CD4-positive, alpha-beta T cell treated with Interleukin-6 at 100 ng/mL for 8 hours (primary cell): ENCODE measurements around the gene KICS2.
A peak's percentile ranks its signal among the peaks of the same experiment; 100 is the strongest.
"Not testable (repeated sequence)": the region's sequence is repeated elsewhere in the genome, so short reads cannot be mapped to it uniquely, and the experiment has no call there.

ENCODE experiments used
- DNase-seq: peaks from one replicate; pipeline ENCODE4 v3.0.0-alpha.2; 2020; ENCODE audit warnings: mixed read lengths, low spot score

The KICS2 gene

DNA sequence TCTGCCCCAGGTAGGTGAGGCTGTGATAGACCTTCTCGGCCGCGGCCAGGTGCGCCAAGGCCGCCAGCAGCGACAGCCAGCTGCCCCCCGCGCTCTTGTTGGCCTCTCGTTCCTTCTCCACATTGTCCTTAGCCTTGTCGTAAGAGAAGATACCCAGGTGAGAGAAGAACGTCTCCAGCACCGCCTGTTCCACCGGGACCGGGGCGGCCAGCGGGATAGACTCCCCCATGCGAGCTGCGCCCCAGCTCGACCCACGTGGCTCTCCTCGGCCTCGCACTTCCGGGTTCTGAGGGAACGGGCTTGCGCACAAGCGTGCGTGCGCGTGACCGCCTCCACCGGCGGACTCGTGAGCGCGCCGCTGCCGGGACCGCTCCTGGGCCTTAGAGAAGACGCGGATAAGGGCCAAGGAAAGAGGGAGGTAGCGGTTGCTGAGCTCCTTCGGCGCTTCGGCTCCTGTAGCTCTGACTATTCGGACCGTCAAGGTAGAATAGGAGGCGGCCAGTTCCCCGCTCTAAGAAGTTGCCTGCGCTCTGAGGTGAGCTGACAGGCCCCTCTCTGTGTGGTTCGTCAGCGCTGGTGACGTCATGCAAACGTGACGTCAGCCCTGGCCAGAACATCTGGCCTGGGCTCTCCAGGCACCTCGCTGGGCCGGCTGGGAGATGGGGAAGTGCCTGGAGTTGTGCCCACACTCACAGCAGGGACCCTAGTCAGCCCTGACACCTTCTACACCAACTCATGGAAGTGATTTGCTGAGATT, at the start of gene KICS2:
TSS of gene KICS2 (minus strand) at position 288 of the 757 bp plus-strand sequence. CDS start at position 229, 59 bp downstream.
- DNase-seq: peak; percentile 89

DNA sequence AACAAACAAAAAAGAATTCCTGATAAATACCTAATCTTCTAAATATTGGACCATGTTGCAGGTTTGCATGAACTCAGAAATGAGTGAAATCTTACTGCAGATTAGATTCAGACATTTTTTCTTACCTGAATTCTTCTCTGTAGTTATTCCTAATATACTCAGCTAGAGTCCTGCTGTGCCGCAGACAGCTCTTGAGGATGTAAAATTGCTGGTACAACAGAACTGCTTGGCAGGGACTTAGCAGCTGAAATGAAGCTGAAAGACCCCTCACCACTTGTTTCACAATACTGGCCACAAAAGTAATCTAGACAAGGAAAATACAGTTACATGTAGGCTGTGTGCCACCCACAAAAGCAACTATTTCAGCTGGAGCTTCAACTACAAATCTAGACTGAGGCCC, 48.3 kb upstream of the KICS2 start:
- DNase-seq: no peak

DNA sequence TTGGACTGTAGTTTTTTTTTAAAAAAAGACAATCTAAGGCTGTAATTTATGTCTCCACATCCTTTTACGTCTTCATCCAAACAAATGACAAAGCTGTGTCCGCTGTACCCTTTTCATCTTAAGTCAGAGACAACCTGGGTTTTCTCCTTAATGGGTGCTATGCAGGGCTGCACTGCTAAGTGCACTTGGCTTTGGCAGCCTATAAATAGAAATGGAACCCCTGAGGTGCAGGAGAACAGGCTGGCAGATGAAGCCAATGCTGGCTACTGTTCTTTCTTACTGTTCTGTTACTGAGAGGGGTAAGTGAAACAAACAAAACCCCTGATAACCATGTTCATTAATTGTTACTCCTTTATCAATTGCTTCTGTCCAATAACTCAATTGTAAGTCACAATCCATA, 47.1 kb upstream of the KICS2 start:
- no peak for DNase-seq

DNA sequence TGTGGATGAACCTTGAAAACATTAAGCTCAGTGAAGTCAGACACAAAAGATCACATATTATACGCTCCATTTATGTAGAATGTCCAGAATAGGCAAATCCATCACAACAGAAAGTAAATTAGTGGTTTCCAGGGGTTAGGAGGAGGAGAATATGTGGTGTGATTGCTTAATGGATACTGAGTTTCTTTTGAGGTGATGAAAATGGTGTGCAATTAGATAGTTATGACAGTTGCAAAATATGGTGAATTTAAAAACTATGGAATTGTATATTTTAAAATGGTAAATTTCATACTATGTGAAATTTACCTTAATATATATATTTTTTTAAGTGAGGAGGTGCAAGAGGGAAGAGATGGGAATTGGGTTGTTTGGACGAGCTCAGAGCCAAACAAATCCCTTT, 46.3 kb upstream of the KICS2 start:
- no peak for DNase-seq

DNA sequence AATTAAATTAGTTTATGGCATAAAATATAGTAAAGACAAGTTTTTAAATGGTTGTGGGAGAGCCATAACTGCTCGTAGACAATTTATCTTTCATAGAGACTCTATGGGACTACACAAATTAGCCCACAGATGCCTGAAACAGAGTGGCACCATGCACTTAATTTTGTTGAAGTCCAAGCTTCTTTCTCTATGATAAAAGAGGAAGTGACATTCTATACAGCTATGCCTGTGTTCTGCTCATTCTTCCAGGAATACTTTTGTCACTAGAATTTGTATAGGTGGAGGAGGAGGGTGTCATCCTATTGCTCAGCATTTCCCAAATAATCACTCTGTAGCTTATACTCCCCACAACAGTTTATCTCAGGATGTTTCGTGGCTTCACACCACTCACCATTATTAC, 43.7 kb upstream of the KICS2 start:
- no peak for DNase-seq

DNA sequence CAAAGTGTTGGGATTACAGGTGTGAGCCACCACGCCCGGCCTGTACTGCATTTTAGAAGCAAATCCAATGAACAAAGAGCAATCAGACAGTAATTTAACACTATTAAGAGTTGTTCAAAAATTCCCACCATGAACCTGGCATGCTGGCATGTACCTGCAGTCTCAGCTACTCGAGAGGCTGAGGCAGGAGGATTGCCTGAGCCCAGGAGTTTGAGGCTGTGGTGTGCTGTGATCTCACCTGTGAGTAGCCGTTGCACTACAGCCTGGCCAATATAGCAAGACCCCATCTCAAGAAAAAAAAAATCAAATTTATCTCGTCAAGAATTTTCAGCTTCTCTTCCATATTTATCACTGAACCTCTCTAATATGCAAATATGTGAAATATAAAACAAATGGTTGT, 39.7 kb upstream of the KICS2 start:
- DNase-seq: no peak

DNA sequence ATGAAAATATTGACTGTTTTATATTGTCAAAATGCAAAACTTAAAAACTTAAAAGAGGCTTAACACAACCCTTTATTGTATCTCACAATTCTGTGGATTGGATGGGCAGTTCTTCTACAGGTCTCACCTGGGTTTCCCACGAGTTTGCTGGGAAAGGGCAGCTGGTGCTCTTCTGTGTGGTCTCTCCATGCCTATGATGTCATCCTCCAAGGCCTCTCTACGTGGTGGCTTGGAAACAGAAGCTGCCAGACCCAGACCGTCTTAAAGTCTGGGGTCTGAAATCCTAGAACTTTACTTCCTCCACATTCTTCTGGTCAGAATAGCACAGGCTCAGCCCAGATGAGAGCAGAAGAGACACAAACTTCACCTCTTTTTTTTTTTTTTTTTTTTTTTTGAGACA, 36.5 kb upstream of the KICS2 start:
- DNase-seq: no peak

DNA sequence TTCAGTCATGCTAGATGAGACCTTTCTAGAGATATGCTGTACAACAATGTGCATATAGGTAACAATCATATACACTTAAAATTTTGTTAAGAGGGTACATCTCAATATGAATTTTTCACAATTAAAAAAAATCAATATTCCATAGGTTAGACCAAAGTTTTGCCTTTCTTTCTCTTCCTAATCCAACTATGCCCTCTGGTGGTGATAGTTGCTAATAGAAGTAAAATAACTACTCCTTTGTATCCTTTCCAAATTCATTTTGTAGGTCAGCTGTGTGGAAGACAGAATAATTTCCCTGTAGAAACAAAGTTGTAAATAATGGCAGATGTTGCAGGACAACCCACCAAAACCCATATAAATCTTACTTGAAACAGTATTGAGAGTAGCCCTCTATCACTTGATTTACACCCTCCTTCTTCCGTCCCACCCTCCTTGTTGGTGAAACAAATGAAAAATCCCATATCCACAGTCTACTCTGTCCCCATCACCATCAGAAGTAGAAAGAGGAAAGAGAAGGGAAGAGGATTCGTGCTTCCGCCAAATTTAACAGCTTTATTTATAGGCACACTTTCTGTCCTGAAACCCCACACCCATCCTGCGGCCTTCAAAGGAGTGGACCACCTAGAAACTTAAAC, 34.2 kb upstream of the KICS2 start:
- peak; percentile 50 for DNase-seq

DNA sequence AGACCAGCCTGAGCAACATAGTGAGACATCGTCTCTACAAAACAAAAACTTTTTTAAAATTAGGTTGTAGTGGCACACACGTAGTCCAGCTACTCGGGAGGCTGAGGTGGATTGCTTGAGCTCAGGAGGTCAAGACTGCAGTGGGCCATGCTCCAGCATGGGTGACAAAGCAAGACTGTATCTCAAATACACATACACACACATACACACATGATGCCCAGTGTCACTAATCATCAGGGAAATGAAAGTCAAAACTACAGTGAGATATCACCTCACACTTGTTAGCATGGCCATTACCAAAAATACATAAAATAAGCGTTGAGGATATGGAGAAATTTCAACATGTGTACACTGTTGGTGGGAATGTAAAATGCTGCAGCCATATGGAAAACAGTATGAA, 33.2 kb upstream of the KICS2 start:
- DNase-seq: no peak

DNA sequence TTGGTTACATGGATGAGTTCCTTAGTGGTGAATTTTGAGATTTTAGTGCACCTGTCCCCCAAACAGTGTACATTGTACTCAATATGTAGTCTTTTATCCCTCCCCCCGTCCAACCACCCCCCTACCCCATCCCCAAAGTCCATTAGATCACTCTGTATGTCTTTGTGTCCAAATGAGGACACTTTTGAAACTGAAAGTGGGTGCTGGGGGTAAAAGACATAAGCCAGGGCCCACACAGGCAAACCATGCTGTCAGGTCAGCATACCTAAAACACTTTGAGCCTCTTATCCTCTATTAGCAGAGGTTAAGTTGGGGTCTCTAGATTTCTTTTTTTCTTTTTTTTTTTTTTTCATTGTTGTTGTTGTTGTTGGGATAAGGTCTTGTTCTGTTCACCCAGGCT, 31.3 kb upstream of the KICS2 start:
- DNase-seq: no peak

DNA sequence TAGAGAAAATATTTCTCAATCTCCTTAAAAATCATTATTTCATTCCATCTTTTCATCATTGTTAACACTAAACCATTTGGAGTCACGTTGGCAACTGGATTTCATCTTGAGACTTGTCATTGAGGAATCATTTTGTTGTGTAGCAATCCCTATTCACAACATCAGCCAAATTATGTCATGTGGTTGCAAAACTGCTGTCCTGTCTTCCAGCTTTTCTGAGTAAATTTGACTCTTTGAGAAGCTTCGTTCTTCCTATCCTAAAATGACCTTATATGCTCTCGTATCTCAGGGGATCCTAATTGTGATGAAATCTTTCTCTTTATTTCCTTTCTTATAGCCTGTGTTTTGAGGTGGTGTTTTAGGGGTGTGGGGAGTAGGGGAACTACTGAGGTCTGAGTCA, 30.6 kb upstream of the KICS2 start:
- no peak for DNase-seq

DNA sequence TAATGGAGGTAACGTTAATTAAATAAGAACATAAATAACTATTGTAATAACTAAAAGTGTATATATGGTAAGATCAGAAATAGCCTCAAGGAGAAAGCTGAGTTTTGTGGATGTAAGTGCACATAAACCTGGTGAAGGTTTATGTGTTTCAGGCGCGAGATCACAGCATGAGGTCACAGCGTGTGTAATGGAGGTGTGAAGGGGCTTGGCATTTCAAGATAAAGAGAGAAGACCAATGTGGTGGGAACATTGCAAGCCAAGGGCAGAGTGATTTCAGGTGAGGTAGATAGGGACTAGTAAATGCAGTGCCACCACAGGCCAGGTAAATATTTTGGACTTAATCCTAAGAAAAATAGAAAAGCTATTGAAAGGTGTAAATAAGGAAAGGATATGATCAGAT, 21.7 kb upstream of the KICS2 start:
- DNase-seq: no peak

DNA sequence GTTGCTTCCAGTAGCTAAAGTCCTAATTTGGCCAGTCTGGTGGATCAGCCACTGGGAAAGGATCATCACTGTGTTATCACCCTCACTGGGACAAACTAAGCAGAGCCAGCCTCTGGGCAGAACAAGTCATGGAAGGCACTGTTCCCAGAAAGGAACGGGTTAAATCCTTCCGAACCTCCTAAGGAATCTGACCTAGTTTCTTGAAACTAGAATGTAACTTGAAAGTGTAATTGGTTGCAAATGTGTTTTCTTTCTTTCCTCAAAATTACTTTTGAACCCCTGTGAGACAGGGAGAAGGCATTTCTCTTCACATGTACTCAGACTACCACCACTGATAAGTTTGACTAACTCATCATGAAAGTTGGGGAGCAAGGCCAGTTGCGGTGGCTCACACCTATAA, 18.7 kb upstream of the KICS2 start:
- DNase-seq: no peak

DNA sequence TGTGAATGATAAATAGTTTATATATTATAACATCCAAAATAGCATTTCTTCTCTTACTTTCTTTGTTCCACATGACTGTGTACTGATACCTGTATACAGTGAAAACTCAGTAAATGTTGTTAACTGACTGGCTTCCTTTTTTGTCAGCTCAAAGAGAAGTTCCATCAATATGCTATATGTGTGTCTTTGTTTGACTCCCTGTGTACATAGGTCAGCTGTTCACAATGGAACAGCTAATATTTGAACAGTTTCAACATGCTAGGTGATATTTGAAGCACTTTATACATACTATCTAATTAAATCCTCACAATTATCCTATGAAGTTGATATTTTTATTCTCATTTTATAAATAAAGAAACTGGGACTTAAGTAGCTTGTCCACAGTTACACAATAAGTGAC, 15.3 kb upstream of the KICS2 start:
- DNase-seq: no peak

DNA sequence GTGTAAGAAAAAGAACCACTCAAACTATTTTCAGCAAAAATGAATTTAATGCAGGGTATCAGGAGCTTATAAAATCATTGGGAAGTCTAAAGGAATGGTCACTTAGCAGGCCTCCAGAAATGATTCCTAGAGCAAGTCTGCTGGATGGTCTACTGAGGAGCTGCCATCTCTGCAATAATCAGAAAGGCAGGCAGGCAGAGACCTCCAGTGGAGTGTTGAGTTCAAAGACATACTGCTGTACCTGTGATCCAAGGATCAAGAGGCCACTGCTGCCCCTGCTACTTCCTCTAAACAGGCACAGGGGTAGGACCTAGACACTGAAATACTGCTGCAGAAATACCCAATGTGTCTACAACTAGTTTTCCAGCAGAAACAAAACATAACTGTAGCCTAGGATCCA, 14.5 kb upstream of the KICS2 start:
- no peak for DNase-seq

DNA sequence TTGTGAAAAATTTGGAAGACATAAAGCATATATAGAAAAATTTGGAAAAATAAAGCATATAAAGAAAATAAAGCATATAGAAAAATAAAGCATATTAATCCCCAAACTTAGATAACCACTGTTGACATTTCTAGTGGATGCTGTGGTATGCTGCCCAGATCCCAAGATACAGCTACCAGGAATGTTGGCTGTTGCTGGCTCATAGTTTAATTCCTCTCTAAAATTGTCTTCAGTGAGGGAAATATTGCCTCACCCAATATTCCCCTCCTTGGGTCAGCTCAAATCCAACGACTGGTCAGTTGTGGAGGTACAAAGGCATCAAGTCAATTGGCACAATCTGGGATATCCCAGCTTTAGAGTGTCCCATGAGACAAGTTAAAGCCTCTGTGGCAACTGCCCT, 10.1 kb upstream of the KICS2 start:
- DNase-seq: no peak

DNA sequence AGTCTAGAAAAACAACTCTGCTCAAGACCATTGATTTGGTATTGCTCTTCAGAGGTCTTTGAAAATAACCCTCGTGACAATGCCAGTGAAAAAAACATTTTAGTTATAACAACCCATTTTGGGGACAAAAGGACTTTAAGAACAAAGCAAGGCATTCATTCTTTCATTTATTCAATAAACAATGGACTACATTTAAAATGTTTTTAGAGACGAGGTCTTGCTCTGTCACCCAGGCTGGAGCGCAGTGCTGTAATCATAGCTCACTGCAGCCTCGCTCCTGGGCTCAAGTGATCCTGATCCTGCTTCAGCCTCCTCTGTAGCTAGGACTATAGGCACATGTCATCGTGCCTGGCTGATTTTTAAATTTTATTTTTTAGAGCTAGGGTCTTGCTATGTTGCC, 7.7 kb upstream of the KICS2 start:
- DNase-seq: no peak

DNA sequence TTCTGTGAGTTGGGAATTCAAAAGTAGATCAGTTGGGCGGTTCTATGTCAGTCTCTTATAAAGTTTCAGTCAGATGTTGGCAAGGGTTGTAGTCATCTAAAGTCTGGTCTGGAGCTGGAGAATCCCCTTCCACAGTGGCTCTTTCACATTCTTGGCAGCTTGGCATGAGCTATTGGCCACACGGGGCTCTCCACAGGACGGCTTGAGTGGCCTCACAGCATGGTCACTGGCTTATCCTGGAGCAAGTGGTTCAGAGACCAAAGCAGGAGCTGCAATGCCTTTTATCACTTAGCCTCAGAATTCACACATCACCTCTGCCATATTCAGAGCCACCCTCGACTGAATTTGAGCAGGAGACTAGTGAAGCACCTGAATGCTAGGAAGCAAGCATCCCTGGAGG, 7.1 kb upstream of the KICS2 start:
- no peak for DNase-seq

DNA sequence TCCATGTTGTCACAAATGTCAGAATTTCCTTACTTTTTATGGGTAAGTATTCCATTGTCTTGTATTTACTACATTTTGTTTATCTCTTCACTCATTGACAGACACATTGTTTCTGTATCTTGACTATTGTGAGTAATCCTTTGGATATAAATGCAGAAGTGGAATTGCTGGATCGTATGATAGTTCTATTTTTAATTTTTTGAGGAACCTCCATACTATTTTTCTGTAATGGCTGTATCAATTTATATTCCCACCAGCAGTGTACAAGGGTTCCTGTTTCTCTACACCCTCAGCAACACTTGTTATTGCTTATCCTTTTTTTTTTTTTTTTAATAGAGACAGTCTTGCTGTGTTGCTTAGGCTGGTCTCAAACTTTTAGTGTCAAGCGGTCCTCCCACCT, 3.5 kb upstream of the KICS2 start:
- no peak for DNase-seq

DNA sequence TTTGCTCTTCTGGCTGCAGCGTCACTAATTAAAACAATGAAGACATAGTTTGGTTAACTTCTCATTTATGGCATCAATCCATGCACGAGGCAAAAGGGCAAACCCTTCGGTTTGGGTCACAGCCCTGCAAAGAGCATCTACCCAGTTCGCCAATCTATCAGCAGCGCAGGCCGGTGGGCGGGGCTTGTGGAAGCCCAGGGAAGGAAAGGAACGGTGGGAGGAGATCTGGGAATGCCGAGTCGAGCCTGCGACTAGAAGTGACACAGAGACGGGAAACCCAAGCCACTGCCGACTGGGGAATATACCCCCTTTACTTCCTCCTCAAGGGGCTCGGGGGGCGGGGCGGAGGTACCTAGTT, 466 bp downstream of the KICS2 start:
- no peak for DNase-seq

DNA sequence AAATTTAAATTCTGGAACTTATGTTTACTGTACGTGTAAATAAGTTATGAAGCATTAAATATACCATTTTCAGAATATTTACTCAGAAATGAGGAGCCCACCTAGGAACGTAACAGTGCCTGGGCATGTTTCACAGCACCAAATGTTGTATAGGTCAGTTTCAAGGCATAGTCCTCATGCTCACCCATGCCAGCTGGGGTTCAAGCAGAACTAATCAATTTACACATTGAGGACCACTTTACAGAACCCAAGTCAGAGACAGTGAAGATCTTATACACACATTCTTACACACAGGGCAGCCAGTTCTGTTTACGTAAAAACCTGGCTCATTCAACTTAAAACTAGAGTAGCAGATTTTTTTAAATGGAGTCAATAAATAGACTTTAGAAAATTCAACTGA, 2.0 kb downstream of the KICS2 start:
- DNase-seq: no peak

DNA sequence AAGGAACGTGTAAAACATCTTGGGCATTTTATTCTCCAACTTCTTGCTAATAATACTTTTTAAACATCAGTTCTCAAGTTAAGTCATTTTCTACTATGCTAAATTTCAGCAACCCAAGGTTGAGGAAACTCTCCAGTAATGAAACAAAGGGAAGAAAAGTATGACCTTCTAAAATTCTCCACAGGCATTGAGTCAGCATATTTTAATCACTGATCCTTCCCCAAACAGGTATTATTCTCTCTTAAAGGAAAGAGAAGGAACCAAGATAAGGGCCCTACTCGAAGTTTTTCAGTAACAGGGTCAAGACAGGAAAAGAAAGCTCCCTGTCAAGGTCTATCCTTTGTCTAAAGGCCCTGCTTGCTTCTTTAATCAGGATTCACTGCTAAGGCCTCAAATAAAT, 3.0 kb downstream of the KICS2 start:
- no peak for DNase-seq

DNA sequence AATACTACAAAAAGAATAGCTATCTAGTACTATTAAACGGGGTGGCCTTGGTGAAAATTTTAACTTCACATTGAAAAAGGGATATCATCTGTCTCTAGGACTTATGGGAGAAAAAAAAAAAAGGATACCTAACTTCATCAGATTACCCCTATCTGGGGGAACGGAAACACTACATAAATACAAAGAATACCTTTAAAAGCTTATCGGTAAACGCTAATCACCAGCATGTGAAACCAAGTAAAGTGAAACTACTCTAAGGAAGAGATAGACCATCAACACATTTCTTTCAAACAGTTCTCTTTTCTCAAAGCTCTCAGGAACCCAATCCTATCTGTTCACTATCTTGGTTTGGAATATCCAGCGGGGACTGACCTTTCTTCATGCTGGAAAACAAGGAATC, 3.5 kb downstream of the KICS2 start:
- DNase-seq: no peak

DNA sequence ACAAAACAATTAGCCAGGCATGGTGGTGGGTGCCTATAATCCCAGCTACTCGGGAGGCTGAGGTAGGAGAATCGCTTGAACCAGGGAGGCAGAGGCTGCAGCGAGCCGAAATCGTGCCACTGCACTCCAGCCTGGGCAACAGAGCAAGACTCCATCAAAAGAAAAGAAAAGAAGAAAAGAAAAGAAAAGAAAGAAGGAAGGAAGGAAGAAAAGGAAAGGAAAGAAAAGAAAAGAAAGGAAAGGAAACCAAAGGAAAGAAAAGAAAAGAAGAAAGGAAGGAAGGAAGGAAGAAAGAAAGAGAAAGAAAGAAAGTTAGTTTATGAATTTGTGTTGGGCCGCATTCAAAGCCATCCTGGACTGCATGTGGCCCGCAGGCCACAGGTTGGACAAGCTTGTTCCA, 4.5 kb downstream of the KICS2 start:
- DNase-seq: not testable (repeated sequence)
